Neural cell (in vitro differentiated cells): ENCODE results near the gene HNF1B. TPM values are rescaled to one million over a fixed set of nuclear protein-coding genes. Genes with fewer than 3 reads are reported as not detected.
"Not testable (repeated sequence)": the region's sequence is repeated elsewhere in the genome, so short reads cannot be mapped to it uniquely, and the experiment has no call there.

Experiments used
- H2AFZ ChIP-seq: fragments of 200-600, 300-800 bp; sonication (generic), shearing (Covaris generic); 2 replicates; pipeline ENCODE4 v1.6.0; 2014; ENCODE audit warnings: low read depth, mild to moderate bottlenecking, antibody characterized with exemption, low read length, moderate library complexity
- H3F3A ChIP-seq: fragments of 200-600 bp; shearing (Covaris generic); 2 replicates; pipeline ENCODE4 v1.6.1; 2016; ENCODE audit warnings: mild to moderate bottlenecking, moderate library complexity, mixed read lengths, antibody characterized with exemption, low read length; ENCODE audit not compliant: insufficient read depth, poor library complexity, severe bottlenecking
- H3K27ac ChIP-seq: fragments of 200-600, 300-800 bp; sonication (generic), shearing (Covaris generic); 2 replicates; pipeline ENCODE4 v1.5.1; 2014; ENCODE audit warnings: mild to moderate bottlenecking, low read length, moderate library complexity
- H3K27me3 ChIP-seq: fragments of 300-800, 200-600 bp; sonication (generic), shearing (Covaris generic); 2 replicates; pipeline ENCODE4 v1.6.0; 2014; ENCODE audit warnings: mild to moderate bottlenecking, low read depth, low read length, moderate library complexity; ENCODE audit not compliant: insufficient read depth
- H3K36me3 ChIP-seq: fragments of 300-800, 200-600 bp; sonication (generic), shearing (Covaris generic); 2 replicates; pipeline ENCODE4 v1.5.1; 2014; ENCODE audit warnings: mild to moderate bottlenecking, antibody characterized with exemption, low read length, moderate library complexity; ENCODE audit not compliant: insufficient read depth
- H3K4me2 ChIP-seq: fragments of 300-800, 200-600 bp; sonication (generic), shearing (Covaris generic); 2 replicates; pipeline ENCODE4 v1.6.0; 2014; ENCODE audit warnings: mild to moderate bottlenecking, low read length
- H3K4me3 ChIP-seq: fragments of 300-800, 200-600 bp; sonication (generic), shearing (Covaris generic); 2 replicates; pipeline ENCODE4 v1.5.1; 2014; ENCODE audit warnings: mild to moderate bottlenecking, low read length, moderate library complexity
- H3K79me2 ChIP-seq: fragments of 200-600 bp; shearing (Covaris generic); replicated peaks from 2 replicates; pipeline ENCODE4 v1.6.0; 2014; ENCODE audit warnings: mild to moderate bottlenecking, low read length, moderate library complexity; ENCODE audit not compliant: insufficient read depth
- H3K9ac ChIP-seq: fragments of 300-800, 200-600 bp; sonication (generic), shearing (Covaris generic); 2 replicates; pipeline ENCODE4 v1.6.1; 2016; ENCODE audit warnings: mild to moderate bottlenecking, low read length, mixed read lengths
- H3K9me2 ChIP-seq: fragments of 200-600 bp; shearing (Covaris generic); 2 replicates; pipeline ENCODE4 v1.6.1; 2016; ENCODE audit warnings: mild to moderate bottlenecking, low read length, mixed read lengths; ENCODE audit not compliant: insufficient read depth
- H3K9me3 ChIP-seq: fragments of 200-600, 300-800 bp; sonication (generic), shearing (Covaris generic); 2 replicates; pipeline ENCODE4 v1.6.1; 2016; ENCODE audit warnings: mild to moderate bottlenecking, mixed run types, low read length, moderate library complexity, mixed read lengths
- H4K20me1 ChIP-seq: fragments of 200-600 bp; shearing (Covaris generic); 2 replicates; pipeline ENCODE4 v1.6.1; 2016; ENCODE audit warnings: mild to moderate bottlenecking, mixed run types; ENCODE audit not compliant: insufficient read depth
- EP300 ChIP-seq: fragments of 450-650 bp; conservative IDR thresholded peaks from 2 replicates; pipeline ENCODE4 v1.6.1; 2014; ENCODE audit warnings: antibody characterized with exemption, mild to moderate bottlenecking, moderate library complexity; ENCODE audit not compliant: poor library complexity, severe bottlenecking
- EZH2 ChIP-seq: fragments of 200-600, 300-800 bp; shearing (Covaris generic), sonication (generic); IDR thresholded peaks from 2 replicates; pipeline ENCODE4 v1.6.1; 2014; ENCODE audit warnings: antibody characterized with exemption, low read length, borderline replicate concordance, mild to moderate bottlenecking; ENCODE audit not compliant: insufficient read depth, poor library complexity, severe bottlenecking
- MXI1 ChIP-seq: fragments of 450-650 bp; conservative IDR thresholded peaks from 2 replicates; pipeline ENCODE4 v1.6.1; 2014; ENCODE audit warnings: antibody characterized with exemption, mild to moderate bottlenecking; ENCODE audit not compliant: poor library complexity, severe bottlenecking
- POLR2AphosphoS5 ChIP-seq: IDR thresholded peaks from 2 replicates; pipeline ENCODE4 v1.6.1; 2012
- RAD21 ChIP-seq: fragments of 450-650 bp; conservative IDR thresholded peaks from 2 replicates; pipeline ENCODE4 v1.6.1; 2014; ENCODE audit warnings: antibody characterized with exemption, mild to moderate bottlenecking, moderate library complexity
- SMC3 ChIP-seq: fragments of 450-650 bp; conservative IDR thresholded peaks from 2 replicates; pipeline ENCODE4 v1.6.1; 2014; ENCODE audit warnings: antibody characterized with exemption, mild to moderate bottlenecking, moderate library complexity; ENCODE audit not compliant: poor library complexity
- TAF1 ChIP-seq: IDR thresholded peaks from 2 replicates; pipeline ENCODE4 v1.6.1; 2012; ENCODE audit warnings: low read depth
- polyA plus RNA-seq: library from polyadenylated mRNA; depleted of rRNA; stranded (reverse); fragments of >200 nt; gene quantifications from 2 replicates; pipeline ENCODE4 v1.2.3, GENCODE V29; 2014
- TF ChIP-seq, protein P1 (sequence below): IDR thresholded peaks from 2 replicates; pipeline ENCODE4 v1.6.1; 2012; ENCODE audit warnings: borderline replicate concordance
- TF ChIP-seq, protein P2 (sequence below): fragments of 450-650 bp; IDR thresholded peaks from 2 replicates; pipeline ENCODE4 v1.5.1; 2014; ENCODE audit warnings: antibody characterized with exemption, mild to moderate bottlenecking, moderate library complexity; ENCODE audit not compliant: poor library complexity, severe bottlenecking

Gene HNF1B
- polyA plus RNA-seq, 1 donor from 2014 or later: not detected

DNA sequence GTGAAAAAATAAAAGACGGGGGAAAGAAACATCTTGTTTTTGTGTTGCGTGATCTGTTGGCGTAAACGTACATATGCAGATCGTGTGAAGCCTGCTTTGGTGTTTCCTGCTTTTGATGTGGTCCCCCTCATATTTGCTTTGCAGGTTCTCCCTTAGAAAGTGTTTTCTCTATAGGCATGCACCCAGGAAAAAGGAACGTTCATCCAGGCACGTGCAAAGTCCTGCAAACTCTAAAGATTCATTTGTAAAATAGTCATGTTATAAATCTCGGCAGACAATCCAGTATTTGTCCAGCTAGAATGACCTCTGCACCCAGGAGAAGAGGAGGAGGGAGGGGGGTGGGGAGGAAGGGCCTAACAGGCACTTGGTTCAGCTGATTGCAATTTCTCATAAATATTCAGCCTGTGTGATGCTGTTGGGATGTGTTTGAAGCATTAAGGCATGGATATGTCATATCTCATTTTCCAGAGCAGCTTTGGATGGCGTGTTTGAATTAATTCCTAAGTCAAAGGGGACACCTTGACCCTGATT is 61.3 kb downstream of the HNF1B start:
- H3K9ac ChIP-seq: no peak overlapping the region
- no peaks in the 10 kb centered on the region for H3K79me2 ChIP-seq
- H3K27ac ChIP-seq: no peak overlapping the region
- no peak overlapping the region for H2AFZ ChIP-seq
- H3K9me3 ChIP-seq: peaks cover 3% of the 10 kb centered on the region
- no peak overlapping the region for H3K4me3 ChIP-seq
- no peaks in the 10 kb centered on the region for H3K36me3 ChIP-seq
- no peaks in the 10 kb centered on the region for H4K20me1 ChIP-seq
- H3F3A ChIP-seq: no peaks in the 10 kb centered on the region
- H3K9me2 ChIP-seq: no peaks in the 10 kb centered on the region
- H3K4me2 ChIP-seq: no peak overlapping the region
- H3K27me3 ChIP-seq: no peaks in the 10 kb centered on the region
- TF ChIP-seq RAD21: no peak
- TF ChIP-seq SMC3: no peak
- TF ChIP-seq EP300: no peak
- no peak for TF ChIP-seq TAF1
- TF ChIP-seq EZH2: no peak
- TF ChIP-seq, protein P1, sequence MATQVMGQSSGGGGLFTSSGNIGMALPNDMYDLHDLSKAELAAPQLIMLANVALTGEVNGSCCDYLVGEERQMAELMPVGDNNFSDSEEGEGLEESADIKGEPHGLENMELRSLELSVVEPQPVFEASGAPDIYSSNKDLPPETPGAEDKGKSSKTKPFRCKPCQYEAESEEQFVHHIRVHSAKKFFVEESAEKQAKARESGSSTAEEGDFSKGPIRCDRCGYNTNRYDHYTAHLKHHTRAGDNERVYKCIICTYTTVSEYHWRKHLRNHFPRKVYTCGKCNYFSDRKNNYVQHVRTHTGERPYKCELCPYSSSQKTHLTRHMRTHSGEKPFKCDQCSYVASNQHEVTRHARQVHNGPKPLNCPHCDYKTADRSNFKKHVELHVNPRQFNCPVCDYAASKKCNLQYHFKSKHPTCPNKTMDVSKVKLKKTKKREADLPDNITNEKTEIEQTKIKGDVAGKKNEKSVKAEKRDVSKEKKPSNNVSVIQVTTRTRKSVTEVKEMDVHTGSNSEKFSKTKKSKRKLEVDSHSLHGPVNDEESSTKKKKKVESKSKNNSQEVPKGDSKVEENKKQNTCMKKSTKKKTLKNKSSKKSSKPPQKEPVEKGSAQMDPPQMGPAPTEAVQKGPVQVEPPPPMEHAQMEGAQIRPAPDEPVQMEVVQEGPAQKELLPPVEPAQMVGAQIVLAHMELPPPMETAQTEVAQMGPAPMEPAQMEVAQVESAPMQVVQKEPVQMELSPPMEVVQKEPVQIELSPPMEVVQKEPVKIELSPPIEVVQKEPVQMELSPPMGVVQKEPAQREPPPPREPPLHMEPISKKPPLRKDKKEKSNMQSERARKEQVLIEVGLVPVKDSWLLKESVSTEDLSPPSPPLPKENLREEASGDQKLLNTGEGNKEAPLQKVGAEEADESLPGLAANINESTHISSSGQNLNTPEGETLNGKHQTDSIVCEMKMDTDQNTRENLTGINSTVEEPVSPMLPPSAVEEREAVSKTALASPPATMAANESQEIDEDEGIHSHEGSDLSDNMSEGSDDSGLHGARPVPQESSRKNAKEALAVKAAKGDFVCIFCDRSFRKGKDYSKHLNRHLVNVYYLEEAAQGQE: no peak
- TF ChIP-seq POLR2AphosphoS5: no peak
- TF ChIP-seq, protein P2, sequence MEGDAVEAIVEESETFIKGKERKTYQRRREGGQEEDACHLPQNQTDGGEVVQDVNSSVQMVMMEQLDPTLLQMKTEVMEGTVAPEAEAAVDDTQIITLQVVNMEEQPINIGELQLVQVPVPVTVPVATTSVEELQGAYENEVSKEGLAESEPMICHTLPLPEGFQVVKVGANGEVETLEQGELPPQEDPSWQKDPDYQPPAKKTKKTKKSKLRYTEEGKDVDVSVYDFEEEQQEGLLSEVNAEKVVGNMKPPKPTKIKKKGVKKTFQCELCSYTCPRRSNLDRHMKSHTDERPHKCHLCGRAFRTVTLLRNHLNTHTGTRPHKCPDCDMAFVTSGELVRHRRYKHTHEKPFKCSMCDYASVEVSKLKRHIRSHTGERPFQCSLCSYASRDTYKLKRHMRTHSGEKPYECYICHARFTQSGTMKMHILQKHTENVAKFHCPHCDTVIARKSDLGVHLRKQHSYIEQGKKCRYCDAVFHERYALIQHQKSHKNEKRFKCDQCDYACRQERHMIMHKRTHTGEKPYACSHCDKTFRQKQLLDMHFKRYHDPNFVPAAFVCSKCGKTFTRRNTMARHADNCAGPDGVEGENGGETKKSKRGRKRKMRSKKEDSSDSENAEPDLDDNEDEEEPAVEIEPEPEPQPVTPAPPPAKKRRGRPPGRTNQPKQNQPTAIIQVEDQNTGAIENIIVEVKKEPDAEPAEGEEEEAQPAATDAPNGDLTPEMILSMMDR: no peak
- TF ChIP-seq MXI1: no peak

DNA sequence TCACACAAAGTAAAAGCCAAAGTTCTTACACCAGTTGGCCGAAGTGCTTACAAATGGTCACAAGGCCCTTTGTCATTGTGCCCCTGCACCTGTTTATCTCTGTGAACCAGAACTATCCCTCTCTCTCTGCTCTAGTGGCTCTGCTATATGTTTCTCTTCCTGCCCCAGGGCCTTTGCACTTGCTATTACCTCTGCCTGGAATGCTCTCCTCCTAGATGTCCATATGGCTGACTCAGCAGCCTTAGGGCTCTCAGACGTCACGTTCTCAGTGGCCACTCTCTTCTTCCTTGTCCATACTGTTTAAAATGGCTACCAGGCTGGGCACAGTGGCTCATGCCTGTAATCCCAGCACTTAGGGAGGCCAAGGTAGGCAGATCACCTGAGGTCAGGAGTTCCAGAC is 62.9 kb downstream of the HNF1B start:
- H3K27me3 ChIP-seq: no peaks in the 10 kb centered on the region
- H3K9ac ChIP-seq: no peak overlapping the region
- no peak overlapping the region for H3K27ac ChIP-seq
- no peaks in the 10 kb centered on the region for H3K79me2 ChIP-seq
- H4K20me1 ChIP-seq: no peaks in the 10 kb centered on the region
- H3K9me3 ChIP-seq: peaks cover 3% of the 10 kb centered on the region
- H3F3A ChIP-seq: no peaks in the 10 kb centered on the region
- H3K9me2 ChIP-seq: no peaks in the 10 kb centered on the region
- H3K36me3 ChIP-seq: no peaks in the 10 kb centered on the region
- TF ChIP-seq, protein P2: no peak
- TF ChIP-seq POLR2AphosphoS5: no peak
- TF ChIP-seq TAF1: no peak
- TF ChIP-seq, protein P1: no peak
- TF ChIP-seq SMC3: no peak
- H3K4me2 ChIP-seq: no peak overlapping the region
- H3K4me3 ChIP-seq: no peak overlapping the region
- no peak overlapping the region for H2AFZ ChIP-seq

DNA sequence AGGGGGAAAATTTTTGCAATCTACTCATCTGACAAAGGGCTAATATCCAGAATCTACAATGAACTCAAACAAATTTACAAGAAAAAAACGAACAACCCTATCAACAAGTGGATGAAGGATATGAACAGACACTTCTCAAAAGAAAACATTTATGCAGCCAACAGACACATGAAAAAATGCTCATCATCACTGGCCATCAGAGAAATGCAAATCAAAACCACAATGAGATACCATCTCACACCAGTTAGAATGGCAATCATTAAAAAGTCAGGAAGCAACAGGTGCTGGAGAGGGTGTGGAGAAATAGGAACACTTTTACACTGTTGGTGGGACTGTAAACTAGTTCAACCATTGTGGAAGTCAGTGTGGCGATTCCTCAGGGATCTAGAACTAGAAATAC is 64.9 kb downstream of the HNF1B start:
- H3K9me3 ChIP-seq, H3K27ac ChIP-seq, H3K4me2 ChIP-seq, H3K9me2 ChIP-seq, H3K9ac ChIP-seq, H3K36me3 ChIP-seq, H3K79me2 ChIP-seq, H3K4me3 ChIP-seq, H3F3A ChIP-seq, H3K27me3 ChIP-seq, H4K20me1 ChIP-seq, H2AFZ ChIP-seq: not testable (repeated sequence)
